Stimulated activated naive CD4-positive, alpha-beta T cell treated with Interleukin-2 at 50 U/mL for 16 hours (primary cell): ENCODE measurements around the gene NUDC.
"Not testable (repeated sequence)": the region's sequence is repeated elsewhere in the genome, so short reads cannot be mapped to it uniquely, and the experiment has no call there.

Experiments used
- DNase-seq: peaks from one replicate; lab custom pipeline; 2025; lab: John Stamatoyannopoulos, UW

NUDC gene

DNA sequence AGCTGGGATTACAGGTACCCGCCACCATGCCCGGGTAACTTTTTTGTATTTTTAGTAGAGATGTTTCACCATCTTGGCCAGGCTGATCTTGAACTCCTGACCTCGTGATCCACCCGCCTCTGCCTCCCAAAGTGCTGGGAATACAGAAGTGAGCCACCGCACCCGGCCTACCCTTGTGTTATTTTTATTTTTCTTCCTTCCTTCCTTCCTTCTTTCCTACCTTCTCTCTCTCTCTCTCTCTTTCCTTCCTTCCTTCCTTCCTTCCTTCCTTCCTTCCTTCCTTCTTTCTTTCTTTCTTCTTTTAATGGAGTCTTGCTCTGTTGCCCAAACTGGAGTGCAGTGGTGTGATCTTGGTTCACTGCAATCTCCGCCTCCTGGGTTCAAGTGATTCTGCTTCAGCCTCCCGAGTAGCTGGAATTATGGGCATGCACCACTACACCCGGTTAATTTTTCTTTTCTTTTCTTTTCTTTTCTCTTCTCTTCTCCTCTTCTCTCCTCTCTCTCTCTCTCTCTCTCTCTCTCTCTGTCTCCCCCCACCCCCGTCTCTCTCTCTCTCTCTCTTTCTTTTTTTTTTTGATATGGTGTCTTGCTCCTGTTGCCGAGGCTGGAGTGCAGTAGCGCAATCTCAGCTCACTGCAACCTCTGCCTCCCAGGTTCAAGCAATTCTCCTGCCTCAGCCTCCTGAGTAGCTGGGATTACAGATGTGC lies 68.0 kb downstream of the NUDC start:
- not testable (repeated sequence) for DNase-seq

DNA sequence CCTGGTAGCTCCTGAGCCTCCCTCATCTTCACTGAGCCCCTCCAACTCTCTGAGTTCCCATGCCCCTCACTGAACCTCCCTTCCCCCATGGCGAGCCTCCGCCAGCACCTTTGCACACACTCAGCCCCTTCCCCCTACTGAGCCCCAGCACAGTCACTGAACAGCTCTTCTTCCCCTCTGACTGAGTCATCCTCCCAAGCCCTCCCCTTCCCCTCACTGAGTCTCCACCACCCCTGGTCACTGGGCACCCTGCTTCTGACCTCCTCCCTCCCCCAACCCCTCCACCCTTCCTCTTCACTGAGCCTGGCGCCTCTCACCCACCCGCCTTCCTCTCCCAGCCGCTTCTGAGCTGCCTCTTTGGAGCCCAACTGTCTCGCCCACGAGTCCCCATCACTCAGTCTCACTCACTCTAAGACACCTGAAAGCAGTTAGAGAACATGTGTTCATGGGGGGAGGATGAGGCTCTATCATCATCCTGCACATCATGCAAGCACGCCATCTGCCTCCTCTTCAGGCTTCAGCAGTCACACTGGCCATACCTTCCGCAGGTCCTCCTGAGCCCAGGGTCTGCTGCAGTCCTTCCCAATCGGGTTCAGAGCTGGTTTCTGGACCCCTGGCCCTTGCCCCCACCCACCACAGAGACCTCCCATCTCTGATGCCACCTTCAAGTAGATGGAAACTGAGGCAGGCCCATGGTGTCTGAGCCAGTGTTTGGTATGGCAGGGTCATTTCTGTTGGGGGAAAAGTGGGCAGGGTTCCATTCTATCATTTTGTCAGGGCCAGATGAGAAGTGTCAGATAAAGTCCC lies 70.0 kb downstream of the NUDC start:
- no peak for DNase-seq

DNA sequence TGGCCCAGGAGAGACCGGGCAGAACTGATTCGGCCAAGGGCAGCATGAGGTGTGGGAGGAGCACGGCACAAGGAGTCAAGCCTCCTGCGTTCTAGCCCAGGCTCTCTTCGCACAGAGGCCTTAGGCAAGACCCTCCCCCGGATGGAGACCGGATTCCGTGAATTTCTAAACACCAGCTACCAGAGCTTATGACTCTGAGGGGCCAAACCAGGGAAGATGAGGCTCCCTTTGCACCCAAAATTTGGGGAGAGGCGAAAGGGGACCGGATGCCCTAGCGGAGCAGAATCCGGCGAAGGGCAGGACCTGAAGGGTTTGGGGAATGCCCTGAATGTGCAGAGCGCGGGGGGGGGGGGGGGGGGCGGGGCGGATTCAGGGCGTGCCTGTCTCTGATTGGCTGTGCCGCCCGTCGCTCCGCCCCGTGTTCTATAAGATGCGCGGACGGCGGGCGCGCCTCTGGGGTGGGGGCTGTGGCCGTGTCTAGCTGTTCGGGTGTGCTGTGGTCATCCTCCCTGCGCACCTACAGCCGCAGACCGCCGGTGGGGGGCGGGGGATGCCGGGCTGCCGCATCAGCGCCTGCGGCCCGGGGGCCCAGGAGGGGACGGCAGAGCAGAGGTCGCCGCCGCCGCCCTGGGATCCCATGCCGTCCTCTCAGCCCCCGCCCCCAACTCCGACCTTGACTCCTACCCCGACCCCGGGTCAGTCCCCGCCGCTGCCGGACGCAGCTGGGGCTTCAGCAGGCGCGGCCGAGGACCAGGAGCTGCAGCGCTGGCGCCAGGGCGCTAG lies 71.9 kb downstream of the NUDC start, which contains the start of gene TRNP1:
TRNP1 (plus strand) TSS at position 456 of the 783 bp plus-strand sequence; CDS start at position 551, 95 bp downstream.
- peak; percentile 76 for DNase-seq

DNA sequence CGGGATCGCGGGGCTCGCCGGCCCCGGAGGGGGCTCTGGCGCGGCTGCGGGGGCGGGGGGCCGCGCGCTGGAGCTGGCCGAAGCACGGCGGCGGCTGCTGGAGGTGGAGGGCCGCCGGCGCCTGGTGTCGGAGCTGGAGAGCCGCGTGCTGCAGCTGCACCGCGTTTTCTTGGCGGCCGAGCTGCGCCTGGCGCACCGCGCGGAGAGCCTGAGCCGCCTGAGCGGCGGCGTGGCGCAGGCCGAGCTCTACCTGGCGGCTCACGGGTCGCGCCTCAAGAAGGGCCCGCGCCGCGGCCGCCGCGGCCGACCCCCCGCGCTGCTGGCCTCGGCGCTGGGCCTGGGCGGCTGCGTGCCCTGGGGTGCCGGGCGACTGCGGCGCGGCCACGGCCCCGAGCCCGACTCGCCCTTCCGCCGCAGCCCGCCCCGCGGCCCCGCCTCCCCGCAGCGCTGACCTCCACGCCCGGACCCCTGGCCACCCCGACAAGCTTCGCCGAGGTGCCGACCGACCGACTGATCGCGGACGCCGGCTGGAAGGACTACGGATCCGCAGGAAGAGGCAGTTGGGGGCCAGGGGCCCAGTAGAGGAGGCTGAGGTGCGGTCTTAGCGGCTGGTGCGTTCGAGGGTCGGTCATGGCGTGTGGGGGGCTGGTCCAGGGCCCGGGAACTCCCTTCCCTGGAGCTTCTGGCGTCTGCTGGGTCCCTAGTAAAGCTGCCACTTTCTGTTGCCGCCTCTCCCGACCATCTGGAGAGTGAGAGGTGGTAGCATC lies 72.7 kb downstream of the NUDC start:
- DNase-seq, result peak; percentile 22

DNA sequence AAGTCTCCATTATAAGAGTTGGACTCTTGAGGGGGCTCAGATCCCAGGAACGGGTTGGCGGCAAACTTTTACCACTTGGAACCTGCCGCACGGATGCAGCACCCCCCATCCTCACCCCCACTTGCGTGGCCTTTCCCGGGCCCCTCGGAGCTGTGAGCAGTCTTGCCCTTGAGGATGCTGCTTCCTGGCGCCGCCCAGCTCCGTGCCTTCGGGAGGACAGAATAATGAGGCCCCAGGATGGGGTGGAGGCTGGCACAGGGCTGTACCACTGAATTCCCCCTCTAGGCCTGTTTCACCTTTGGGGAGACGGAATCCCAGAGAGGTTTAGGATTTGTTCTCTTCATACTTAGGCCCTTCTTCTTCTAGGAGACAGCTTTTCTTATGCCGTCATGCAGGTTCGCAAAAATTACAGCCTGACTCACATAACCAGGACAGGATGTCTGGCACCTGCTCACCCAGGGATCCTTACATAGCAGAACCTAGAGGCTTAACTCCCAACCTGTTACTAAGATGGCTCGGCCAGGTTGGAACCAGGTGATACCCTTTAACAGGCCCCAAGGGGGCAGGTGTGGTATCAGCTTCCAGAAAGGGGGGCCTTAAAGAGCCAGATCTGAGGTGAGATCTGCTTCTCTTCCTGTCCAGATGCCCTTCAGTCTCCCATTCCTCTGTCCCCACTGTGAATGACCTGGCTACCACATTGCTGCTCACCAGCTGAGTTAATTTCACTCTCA lies 73.4 kb downstream of the NUDC start:
- DNase-seq, result no peak

DNA sequence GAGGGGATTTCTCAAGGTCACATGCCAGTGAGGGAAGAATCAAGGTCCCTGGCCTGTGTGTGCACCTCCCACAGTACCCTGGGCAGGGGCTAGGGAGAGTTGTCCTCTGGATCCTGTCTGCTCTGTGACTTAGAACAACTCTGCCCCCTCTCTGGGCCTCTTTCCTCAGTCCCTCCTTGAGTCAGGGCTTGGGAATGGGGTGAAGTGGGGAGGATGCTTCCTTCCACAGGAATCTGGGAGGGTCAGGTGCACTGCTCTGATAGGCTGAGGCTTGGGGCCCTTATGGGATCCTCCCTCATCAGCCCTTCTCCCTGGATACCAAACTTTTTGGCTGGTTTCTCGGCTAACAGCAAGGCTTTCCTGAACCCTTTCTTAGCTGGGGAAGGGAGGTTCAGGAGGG lies 74.5 kb downstream of the NUDC start:
- no peak for DNase-seq
